GM18520 (cell line): Measurements from ENCODE around the gene SLC25A45.

Experiments used
- ATAC-seq: cut with Tn5 transposase; IDR thresholded peaks from one replicate; pipeline ENCODE4 v1.9.1; 2021; ENCODE audit not compliant: unreplicated experiment

Gene SLC25A45

DNA sequence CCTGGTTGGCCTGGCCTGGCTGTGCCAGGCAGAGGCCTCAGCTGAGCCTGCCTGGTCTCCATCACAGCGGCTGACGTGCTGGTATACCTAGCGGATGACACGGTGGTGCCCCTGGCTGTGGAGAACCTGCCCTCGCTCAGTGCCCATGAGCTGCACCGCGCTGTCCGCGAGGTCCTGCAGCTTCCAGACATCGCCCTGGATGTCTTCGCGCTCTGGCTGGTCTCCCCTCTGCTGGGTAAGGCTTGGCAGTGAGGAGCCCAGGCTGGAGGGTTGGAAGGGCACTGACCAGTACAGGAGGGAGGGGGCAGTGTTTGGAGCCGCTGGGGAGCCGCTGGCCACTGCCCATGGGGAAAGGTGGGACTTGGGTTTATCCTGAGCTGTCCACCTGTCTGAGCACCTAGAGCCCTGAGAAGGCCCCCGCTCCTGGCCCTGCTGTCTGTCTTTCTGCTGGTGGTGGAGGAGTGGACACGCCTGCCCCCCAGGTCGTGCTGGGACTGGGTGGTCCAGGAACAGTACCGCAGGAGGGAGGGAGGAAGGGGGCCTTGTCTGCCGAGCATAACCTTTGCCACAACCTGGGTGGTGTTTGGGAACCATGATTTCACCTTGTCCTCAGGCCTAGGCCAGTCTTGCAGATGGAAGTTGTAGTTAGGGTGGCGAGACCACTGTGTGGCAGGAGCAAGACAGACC lies 7.0 kb upstream of the SLC25A45 start:
- ATAC-seq: no peak

DNA sequence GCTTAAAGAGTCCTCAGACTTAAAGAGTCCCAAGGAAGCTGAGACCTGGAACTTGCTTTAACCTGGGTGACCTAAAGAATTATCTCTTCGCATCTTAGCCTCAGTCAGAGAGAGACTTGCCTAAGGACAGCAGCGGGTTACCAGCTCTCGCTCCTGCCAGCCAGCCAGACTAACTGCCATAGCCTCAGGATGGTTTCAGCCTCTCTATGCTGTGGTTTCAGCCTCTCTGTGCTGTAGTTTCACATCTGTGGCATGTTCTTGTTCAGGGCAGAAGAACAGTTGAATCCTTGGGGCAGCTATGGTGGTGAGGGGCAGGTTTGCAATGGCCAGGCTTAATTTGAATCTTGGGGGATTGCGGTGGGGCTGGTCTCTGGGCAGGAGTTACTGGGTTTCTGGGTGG lies 6.3 kb upstream of the SLC25A45 start:
- no peak for ATAC-seq

DNA sequence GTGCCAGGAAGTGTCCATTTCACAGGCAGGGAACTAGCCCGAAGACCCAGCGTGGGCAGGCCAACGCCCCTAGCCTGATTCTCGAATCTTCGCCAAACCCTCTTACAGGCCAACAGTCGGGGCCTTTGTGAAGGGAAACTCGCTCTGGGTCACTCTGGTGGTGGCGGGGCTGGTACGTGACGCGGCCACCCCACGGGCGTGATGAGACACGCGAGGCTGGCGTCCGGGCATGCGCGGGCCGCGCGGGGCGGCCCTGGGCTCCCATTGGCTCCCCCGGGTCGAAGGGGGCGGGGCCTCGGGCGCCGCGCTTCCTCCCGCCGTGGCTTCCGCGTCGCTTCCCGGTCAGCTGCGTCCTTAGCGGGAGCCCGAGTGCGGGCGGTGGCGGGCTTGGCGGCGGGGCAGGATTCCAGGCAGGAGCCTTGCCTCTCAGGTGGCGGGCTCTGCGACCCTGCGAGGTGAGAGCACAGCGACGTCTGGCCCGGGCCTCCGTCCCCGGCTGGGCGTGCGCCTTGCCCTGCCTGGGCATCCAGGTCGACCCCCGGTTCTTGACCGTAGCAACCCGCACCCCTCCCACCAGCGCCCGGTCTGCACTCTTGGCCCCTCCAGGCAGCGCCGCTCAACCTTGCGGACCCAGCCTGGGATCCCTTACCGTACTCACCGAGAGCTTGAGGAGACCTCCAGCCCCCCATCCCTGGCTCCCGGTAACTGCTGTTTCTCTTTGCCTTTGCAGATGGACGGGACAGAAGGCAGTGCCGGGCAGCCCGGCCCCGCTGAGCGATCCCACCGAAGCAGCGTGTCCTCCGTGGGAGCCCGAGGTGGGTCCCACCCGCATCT lies 4.1 kb upstream of the SLC25A45 start, which contains the start of gene FRMD8:
Gene FRMD8, plus strand, starts transcription at position 331 of the 834 bp plus-strand sequence. Its CDS starts 400 bp downstream, at position 731.
- ATAC-seq: peak; percentile 40

DNA sequence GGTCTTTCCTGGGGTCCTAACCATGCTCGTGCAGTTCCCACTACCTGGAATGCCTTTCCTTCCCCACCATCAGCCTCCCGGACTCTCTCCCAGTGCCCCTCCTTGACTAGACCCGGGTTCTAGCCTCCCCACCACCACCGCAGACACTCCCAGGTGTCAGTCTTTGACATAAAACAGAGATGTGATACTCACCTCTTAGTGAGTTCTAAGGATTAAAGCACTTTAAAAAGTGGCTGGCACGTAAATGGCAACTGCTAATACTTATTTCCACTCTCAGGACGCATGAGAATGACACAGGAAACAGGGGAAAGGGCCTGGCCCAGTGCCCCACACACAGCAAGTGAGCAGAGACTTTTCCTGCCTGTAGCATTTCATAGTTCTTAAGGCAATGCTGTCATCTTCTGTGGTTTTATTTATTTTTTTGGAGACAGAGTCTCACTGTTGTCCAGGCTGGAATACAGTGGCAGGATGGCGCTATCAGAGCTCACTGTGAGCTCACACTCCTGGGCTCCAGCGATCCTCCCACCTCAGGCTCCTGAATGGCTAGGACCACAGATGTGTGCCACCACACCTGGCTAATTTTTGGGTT lies 1.9 kb upstream of the SLC25A45 start:
- ATAC-seq: no peak

DNA sequence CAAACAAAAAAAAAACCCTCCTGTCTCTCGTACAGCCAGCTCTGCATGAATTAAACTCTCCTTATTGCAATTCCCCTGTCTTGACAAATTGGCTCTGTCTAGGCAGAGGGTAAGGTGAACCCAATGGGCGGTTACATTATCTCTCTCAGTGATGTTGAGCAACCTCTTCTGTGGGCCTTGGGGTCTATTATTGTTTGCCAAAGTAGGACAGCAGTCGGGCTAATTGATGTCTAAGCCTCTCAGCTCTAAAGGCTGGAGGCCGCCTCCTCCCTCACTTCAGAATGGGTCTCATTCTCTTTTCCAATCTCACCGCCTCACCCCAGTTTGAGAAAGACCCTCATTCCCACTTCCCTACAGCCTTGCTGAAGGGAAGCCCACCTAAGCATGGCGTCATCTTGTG lies 1.3 kb upstream of the SLC25A45 start:
- no peak for ATAC-seq

DNA sequence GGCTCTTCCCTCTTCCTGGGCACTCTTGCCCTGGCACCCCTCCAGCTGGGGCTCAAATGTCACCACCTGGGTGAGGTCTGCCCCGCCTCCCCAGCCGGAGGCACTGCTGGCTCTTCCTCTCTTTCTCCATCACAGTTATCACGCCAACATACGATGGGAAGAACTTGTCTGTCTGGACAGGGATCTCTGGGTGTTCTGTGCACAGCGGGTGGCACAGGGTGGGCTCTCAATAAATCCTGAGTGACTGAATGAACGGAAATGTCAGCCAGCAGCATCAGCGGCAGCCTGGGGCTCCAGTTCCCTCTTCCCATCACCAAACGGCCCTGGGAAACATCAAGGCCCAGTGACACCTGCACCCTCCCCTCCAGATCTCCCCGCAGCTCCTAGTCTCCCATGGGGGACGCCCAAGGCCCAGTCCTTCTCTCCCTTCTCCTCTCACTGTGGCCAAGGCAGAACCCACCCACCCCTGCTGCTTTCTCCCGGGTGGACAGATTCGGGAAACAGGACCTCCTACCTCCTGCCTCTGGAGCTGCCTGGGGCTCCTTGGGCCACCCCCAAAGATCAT lies 440 bp upstream of the SLC25A45 start:
- ATAC-seq: no peak

DNA sequence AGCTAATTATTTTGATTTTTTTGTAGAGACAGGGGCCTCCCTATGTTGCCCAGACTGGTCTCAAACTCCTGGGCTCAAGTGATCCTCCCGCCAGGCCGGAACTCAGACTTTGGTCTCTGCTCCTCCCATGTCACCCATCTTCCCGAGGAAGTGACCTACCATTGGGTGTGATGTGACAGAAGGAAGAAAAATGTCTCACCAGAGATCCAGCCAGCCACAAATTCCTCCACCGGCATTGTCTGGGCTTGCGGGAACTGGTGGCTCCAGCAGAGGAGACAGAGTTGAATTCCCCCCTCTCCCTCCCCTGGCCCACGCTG lies 772 bp downstream of the SLC25A45 start:
- peak; percentile 1 for ATAC-seq

DNA sequence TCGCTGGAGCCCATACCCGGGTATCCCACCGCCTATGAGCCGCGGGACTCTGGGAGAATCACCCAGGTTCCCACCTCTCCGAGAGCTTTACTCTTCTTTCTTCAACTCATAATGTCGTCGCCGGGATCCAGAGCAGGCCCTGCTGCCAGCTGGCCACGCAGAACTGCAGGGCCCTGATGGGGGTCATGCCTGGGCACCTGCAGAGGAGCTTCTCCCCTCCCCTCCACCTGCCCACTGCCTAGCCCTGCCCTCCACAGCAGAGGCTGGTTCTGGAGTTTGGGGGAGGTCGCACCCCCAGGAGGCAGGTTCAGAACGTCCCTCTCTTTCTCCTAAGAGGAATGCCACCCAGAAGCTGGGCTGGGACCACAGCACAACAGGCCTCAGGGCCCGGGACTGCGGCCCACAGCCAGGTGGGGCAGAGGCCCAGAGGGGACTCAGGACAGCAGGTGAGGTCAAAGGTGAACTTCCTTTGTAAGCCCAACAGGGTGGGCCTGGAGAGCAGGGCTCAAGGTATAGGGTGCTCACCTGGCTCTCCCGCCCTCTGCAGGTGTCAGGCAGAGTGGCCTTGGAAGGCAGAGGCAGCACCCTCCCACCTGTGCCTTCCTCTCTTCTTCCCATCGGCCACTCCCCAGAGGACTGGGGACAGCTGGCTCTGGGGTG lies 1.9 kb downstream of the SLC25A45 start:
- ATAC-seq: no peak

DNA sequence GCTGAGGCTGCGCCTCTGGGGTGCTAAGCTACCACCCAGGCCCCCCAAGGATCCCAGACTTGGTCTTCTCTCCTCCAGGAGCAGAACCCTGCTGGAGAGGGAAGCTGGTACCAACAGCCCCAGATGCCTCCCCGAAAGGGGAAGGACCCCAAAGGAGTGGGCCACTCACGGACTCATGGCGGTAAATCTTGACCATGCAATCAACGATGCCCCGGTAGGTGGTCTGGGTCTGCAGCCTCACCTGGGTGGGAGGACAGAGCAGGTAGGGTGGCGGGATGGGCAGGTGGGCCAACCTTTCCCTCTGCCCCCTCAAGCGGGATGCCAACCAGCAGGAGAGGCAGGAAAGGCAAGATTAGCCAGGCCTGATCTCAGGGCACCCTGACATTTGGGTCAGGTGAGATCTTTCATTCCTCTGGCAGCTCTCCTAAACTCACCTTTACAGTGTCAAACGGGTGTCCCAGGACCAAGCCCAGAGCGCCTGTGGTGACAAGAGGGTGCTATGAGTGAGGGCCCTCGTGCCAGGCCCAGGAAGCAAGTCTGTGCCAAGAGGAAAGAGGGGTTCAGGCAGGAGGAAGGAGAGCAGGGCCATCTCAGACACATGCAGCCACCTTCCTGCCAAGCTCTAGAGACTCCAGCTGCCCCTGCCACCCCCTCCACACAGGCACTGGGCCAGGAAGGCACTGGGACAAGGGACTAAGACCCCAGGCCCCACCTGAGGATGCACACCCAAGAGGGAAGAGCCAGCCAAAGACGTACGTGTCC lies 2.6 kb downstream of the SLC25A45 start:
- no peak for ATAC-seq

DNA sequence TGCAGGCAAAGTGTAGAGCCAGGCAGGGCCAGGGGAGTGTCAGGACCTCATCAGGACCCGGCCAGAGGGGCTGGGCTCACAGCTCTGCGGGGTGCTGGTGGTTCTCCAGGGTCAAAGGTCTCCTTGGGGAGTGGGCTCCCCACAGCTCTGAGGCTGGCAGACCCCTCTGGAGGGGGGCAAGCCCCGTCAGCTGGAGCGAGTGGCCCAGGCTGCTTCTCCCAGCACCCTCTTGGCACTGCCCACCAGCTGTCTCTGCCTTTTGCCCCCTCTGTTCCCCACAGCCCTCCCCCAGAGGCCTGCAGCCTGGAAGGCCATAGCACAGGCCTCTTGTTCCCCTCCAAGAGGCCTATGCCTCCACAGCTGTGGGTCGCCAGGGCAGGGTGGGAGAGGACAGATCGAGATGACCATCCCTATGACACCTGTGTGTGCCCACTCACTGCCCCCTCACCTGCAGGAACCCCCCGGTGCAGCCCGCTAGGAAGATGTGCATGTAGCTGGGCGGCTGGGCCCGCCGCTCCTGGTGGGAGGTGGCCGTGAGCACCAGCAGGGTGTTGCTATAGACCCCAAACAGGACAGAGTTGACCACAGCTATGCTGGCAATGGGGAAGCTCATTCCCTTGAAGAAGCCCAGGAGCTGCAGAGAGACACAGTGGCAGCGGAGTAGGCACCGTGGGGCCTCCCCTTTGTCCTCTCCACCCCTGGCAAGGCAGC lies 3.4 kb downstream of the SLC25A45 start:
- ATAC-seq: no peak

DNA sequence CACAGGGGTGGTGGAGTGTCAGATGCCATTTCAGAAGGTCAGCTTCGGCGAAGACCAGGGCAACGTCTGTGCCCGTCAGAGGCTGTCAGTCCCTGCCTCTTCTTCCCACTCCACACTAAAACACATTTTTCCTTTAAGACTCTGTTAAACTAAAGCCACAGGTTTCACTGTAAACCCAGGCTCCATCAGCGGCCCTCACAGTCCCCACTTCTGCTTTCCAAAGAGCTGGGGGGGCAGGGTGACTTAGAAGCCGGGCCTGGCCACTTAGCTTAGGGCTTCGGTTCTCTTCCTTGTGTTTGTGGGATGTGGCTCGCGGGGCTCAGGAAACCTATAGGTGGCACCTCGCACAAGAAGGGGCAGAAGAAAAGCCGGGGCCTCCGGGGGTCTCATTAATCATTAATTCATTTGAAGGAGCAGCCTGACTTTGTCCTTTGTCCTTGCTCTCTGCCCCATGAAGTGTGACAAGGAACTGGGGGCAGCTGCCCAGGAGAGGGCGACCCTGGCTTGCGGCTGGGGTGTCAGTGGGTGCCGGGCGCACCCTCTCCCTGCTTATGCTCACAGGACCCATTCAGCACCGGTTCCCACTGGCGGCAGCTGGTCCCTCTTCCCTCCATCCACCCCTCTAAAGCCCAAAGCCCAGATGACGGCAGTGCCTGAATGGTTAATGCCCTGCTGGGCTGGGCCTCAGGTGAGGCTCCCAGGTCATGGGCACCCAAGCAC lies 4.1 kb downstream of the SLC25A45 start:
- no peak for ATAC-seq

DNA sequence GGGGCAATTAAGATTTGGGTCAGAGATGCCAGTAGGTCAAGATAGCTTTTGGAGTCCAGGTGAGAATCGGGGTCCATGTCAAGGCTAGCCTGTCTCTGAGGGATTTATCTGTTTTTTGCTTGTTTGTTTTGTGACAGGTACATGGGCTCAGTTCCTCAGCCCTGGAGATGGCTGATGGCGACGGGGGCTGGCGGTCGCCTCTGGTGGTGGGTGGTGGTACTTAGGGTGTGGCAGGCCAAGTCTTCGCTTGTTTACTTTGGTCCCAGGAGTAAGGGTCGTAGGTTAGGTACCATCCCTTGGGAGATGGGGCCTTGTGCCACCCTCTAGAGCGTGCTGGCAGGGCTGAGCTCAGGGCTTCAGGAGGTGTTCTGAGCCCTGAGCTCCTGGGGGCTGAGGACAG lies 4.7 kb downstream of the SLC25A45 start:
- ATAC-seq: no peak

DNA sequence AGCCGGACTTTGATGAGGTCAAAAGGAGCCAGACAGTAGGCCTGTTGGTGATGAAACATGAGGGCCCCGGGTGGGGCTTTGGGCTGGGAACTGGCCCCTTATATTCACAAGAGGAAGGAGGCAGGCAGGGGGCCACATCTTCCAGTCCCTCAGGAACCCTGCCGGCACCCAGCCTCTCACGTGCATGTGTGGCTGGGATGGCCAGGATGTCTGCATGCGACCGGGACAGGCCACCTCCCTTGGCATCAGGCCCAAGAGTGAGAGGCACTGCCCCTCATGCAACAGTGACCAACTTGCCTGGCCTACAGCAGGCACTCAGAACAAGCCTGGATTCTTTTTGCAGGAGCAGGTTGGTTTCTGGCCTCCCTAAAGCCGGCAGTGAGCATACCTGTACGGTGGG lies 5.4 kb downstream of the SLC25A45 start:
- ATAC-seq: no peak

DNA sequence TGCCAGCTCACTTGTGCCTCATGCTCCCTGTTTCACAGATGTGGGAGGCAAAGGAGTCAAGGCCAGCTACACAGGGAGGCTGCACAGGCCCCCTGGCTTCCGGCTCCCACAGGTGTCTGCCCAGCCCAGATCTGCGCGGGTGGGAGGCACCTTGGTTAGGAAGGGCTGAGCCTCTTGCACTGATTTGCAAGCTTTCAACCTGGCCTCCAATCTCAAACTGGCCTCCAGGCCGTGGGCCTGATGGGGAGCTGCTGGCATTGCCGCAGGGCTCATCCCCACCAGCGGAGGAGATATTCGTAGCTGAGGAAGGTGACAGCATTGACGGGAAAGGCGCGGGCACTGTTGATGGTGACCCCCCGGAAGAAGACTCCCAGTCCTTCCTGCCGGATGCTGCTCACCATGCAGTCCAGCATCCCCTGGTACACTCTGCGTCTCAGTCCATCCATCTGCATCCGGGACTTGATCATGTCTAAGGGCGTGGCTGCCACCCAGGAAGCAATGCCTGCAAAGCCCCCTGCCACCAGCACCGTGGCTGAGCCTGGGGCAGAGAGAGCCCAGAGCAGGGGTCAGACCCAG lies 6.2 kb downstream of the SLC25A45 start:
- no peak for ATAC-seq

DNA sequence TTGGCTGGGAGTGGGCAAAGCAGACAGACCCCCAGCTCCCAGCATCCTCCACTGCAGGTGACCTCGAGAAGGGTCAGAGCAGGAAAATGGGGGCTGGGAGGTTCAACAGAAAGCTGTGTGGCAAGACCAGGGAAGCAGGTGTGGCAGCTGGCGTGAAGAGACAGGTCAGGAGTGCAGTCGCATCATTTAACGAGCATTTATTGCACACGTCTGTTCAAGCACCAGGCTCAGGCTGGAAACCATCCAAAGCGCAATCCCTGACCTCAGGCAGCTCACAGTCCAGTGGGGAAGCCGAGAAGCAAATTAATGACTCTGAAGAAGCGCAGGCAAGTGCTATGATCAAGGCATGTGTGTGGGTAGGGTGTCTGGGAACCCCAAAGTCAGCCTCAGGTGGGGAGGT lies 7.4 kb downstream of the SLC25A45 start:
- ATAC-seq: no peak

DNA sequence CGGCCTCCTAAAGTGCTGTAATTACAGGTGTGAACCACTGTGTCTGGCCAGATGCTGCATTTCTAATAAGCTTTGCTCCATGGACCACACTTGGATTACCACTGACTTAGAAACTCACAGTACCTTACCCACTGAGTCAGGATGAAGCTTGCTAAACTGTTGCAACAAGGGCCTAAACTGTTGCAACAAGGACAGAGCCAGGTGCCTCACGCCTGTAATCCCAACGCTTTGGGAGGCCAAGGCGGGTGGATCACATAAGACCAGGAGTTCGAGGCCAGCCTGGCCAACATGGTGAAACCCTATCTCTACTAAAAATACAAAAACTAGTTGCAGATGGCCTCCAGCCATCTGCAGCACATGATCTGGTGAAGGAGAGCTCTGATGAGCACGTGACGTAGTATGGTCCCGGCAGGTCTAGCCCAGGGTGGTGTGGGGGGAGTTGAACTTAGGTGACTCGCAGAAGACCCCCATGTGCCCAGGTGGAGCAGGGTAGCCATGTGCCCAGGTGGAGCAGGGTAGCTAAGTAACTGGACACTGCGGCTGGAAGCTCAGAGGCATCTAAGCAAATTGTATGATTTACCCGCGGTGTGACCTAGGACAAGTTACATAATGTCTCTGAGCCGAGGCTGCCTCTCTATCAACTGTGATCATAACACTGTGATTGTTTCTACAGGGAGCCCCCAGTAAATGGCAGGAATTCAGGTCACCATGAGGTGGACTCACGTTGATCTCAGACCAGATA lies 8.4 kb downstream of the SLC25A45 start:
- ATAC-seq: no peak

DNA sequence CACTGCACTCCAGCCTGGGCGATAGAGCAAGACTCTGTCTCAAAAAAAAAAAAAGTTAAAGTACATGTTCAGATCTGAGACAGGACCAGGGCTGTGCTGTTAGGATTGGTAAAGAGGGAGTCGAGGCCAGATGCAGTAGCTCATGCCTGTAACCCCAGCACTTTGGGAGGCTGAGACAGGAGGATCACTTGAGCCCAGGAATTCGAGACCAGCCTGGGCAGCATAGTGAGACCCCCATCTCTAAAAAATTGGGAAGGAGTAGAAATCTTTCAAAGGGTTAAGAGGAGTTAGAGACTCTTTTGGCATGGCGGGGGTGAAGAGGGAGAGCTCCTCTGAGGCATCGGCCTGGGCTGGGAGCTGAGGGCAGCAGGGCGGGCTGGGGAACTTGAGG lies 11.8 kb downstream of the SLC25A45 start:
- ATAC-seq: no peak

DNA sequence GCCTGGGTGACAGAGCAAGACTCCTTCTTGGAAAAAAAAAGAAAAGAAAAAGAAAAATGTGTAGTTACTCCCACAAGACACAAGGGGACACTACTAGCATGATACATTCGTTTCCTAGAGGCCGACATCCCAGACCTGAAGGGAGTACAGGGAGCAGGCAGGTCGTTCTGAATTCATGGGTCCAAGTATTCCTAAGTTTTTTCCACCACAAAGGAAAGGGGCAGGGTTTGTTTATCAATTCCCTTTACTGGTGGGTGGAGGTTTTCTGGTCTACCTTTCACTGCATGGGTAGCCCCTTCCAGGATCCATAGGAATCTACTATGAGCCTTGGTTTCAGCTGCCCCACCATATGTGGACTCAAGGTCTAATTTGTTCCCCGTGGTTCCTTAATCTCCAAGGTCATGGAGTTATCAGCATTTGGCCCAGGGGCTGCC lies 16.1 kb downstream of the SLC25A45 start:
- no peak for ATAC-seq
